K562 (cell line): ENCODE data around the gene UCHL5.
"Not testable (repeated sequence)": the region's sequence is repeated elsewhere in the genome, so short reads cannot be mapped to it uniquely, and the experiment has no call there.

Source experiments
- NR2C2 ChIP-seq, 2 experiments: fragments of 200-800 bp in 1 of 2; sonication (Bioruptor generic) in 1 of 2; sonication (generic) in 1 of 2; formaldehyde crosslinking in 1 of 2; IDR thresholded peaks; 2 replicates each; pipeline versions ENCODE4 v1.6.1 to v1.8.0; 2016 to 2022; ENCODE audit warnings: mild to moderate bottlenecking in 1 of 2, missing compliant biosample characterization in 1 of 2, missing genetic modification characterization in 1 of 2, missing genetic modification reagents in 1 of 2
- ZNF165 ChIP-seq: fragments of 250-450 bp; sonication (Bioruptor Pico); IDR thresholded peaks from 2 replicates; pipeline ENCODE4 v1.4.0; 2020; ENCODE audit warnings: borderline replicate concordance
- ZNF263 ChIP-seq: sonication (generic); formaldehyde crosslinking; IDR thresholded peaks from 2 replicates; pipeline ENCODE4 v1.8.0; 2022; ENCODE audit warnings: mild to moderate bottlenecking, missing genetic modification reagents, borderline replicate concordance
- TF ChIP-seq, protein P1 (sequence below): fragments of 450-650 bp; IDR thresholded peaks from 2 replicates; pipeline ENCODE4 v1.6.1; 2017; ENCODE audit warnings: mild to moderate bottlenecking, moderate library complexity
- TF ChIP-seq, protein P2 (sequence below), 3 experiments: IDR thresholded peaks in 2 of 3; conservative IDR thresholded peaks in 1 of 3; 2 replicates each; pipeline ENCODE4 v1.5.1; 2011 to 2012; ENCODE audit warnings: low read length in 3 of 3, mild to moderate bottlenecking in 3 of 3, control low read depth in 2 of 3, improper control_type of control experiment in 1 of 3, inconsistent platforms in 1 of 3, low read depth in 1 of 3, mixed read lengths in 1 of 3, moderate library complexity in 1 of 3; ENCODE audit not compliant: insufficient read depth in 2 of 3

GRCh38 chr1:193032643-193033427 is 26.3 kb downstream of the UCHL5 start:
- TF ChIP-seq NR2C2 (CRISPR knock-in tag; IDR thresholded peaks at IDR 0.05); NR2C2 (tag; IDR thresholded peaks at IDR 0.05); ZNF263; ZNF165 (CRISPR knock-in tag): not testable (repeated sequence)
- TF ChIP-seq, protein P1, sequence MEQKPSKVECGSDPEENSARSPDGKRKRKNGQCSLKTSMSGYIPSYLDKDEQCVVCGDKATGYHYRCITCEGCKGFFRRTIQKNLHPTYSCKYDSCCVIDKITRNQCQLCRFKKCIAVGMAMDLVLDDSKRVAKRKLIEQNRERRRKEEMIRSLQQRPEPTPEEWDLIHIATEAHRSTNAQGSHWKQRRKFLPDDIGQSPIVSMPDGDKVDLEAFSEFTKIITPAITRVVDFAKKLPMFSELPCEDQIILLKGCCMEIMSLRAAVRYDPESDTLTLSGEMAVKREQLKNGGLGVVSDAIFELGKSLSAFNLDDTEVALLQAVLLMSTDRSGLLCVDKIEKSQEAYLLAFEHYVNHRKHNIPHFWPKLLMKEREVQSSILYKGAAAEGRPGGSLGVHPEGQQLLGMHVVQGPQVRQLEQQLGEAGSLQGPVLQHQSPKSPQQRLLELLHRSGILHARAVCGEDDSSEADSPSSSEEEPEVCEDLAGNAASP, result not testable (repeated sequence)
- TF ChIP-seq, protein P2, sequence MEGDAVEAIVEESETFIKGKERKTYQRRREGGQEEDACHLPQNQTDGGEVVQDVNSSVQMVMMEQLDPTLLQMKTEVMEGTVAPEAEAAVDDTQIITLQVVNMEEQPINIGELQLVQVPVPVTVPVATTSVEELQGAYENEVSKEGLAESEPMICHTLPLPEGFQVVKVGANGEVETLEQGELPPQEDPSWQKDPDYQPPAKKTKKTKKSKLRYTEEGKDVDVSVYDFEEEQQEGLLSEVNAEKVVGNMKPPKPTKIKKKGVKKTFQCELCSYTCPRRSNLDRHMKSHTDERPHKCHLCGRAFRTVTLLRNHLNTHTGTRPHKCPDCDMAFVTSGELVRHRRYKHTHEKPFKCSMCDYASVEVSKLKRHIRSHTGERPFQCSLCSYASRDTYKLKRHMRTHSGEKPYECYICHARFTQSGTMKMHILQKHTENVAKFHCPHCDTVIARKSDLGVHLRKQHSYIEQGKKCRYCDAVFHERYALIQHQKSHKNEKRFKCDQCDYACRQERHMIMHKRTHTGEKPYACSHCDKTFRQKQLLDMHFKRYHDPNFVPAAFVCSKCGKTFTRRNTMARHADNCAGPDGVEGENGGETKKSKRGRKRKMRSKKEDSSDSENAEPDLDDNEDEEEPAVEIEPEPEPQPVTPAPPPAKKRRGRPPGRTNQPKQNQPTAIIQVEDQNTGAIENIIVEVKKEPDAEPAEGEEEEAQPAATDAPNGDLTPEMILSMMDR (IDR thresholded peaks at IDR 0.05 in 2 of 3, conservative IDR thresholded peaks at IDR 0.05 in 1 of 3; ENCODE audit: insufficient read depth in 2 of 3, low read depth in 1 of 3, low read length in 3 of 3), result not testable (repeated sequence)
